ENCODE results near the gene SEPTIN10.

DNA sequence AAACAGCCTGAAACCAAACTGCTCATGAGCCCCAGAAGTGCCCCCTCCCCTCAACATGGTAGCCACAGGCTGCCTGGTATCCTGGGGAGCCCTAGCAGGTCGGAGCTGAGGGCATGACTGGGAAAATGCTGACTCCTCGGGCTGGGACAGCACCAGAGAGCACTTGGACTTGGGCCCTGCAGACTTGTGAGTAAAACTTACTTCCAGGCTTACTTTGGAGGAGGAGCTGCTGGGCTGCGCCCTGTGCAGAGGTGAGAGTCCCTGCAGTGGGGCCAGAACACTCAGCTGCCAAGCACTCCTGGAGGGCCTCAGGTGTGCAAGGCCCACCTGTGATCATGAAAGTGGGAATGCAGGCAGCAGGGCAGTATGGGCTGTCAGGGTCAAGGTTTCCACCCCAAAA lies 119.4 kb downstream of the SEPTIN10 start:
- TF ChIP-seq CTCF (conservative IDR thresholded peaks at IDR 0.05) (no peak), EZH2 (IDR thresholded peaks at IDR 0.05; ENCODE audit: low read depth) (no peak)
